ENCODE measurements around the gene GNAO1. TPM values are rescaled to one million over a fixed set of nuclear protein-coding genes. Genes with fewer than 3 reads are reported as not detected.

GNAO1 gene
- total and polyA plus RNA-seq, 2 experiments from 2014 or later, result 2.7 to 2.8 TPM

DNA sequence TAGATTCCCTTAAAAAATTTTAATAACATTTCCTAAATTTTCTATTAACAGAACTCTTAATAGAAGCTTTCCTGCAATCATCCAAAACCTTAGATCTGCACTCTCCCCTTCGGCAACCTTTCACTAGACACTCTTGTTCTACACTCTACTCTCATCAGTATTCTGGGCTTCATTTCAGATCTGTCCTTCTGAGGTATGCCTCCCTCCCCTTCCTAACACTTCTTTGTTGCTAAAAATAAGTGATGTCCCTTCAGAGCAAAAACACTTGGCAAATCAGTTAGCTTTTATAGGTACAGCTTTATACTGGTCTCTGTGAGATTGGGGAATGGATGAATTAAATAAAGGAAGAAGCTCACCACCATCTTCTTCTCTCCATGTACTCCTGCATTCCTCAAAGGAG lies 28.2 kb upstream of the GNAO1 start:
- no peak overlapping the region for H3K4me3 ChIP-seq
- TF ChIP-seq, protein P1, sequence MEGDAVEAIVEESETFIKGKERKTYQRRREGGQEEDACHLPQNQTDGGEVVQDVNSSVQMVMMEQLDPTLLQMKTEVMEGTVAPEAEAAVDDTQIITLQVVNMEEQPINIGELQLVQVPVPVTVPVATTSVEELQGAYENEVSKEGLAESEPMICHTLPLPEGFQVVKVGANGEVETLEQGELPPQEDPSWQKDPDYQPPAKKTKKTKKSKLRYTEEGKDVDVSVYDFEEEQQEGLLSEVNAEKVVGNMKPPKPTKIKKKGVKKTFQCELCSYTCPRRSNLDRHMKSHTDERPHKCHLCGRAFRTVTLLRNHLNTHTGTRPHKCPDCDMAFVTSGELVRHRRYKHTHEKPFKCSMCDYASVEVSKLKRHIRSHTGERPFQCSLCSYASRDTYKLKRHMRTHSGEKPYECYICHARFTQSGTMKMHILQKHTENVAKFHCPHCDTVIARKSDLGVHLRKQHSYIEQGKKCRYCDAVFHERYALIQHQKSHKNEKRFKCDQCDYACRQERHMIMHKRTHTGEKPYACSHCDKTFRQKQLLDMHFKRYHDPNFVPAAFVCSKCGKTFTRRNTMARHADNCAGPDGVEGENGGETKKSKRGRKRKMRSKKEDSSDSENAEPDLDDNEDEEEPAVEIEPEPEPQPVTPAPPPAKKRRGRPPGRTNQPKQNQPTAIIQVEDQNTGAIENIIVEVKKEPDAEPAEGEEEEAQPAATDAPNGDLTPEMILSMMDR (IDR thresholded peaks at IDR 0.05; ENCODE audit: low read depth, low read length), result no peak
- H3K9me3 ChIP-seq (ENCODE audit: low read depth), result no peaks in the 10 kb centered on the region
- H3K27ac ChIP-seq, result no peak overlapping the region
- peaks cover 18% of the 10 kb centered on the region for H3K4me1 ChIP-seq (ENCODE audit: low read depth)
- no peaks in the 10 kb centered on the region for H3K36me3 ChIP-seq
- H3K27me3 ChIP-seq, result no peaks in the 10 kb centered on the region
- DNase-seq (ENCODE audit: low read depth in 1 of 2, low spot score in 1 of 2), result peak in 1 of 2 donors; percentile 39

DNA sequence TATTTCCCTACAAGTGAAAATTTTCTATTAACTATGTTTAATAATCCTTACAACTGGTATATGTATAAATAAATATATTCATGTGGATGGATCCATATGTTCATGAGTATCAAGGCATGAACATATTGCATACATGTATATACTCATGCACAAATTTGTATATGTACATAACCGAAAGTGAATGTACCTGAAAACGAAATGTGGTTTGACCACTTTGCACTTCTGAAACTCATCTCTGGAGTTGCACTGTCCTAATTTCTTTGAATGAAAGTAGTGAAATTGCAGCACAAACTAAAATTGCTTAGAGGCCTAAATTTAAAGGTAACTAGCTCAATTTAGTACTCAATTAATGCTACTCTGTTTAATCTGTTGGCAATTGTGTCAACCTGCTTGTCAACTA lies 27.4 kb upstream of the GNAO1 start:
- Histone ChIP-seq H3K4me1 (ENCODE audit: low read depth) (peaks cover 18% of the 10 kb centered on the region), H3K4me3 (no peak overlapping the region), H3K9me3 (ENCODE audit: low read depth) (no peaks in the 10 kb centered on the region), H3K27ac (no peak overlapping the region), H3K27me3 (no peaks in the 10 kb centered on the region), H3K36me3 (no peaks in the 10 kb centered on the region)
- no peak for DNase-seq (ENCODE audit: low read depth in 1 of 2, low spot score in 1 of 2)
- TF ChIP-seq, protein P1 (IDR thresholded peaks at IDR 0.05; ENCODE audit: low read depth, low read length), result no peak

DNA sequence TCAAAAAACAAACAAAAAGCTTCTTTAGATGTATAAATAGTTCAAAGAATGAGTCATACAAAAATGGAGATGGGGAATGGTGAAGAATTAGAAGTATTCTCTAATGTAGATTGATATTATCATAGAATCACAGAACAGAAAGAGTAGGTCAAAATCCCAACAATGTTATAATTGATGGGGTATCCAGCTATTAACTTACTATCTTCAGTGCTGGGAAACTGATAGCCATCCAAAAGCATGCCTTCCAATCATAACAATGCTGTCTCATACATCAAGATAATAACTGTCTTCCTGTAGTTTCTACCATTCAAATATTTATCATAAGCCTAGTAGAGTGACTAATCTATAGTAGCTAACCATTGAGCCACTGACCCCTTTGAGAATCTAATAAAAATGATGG lies 26.7 kb upstream of the GNAO1 start:
- Histone ChIP-seq H3K4me3 (no peak overlapping the region), H3K4me1 (ENCODE audit: low read depth) (peaks cover 18% of the 10 kb centered on the region), H3K9me3 (ENCODE audit: low read depth) (no peaks in the 10 kb centered on the region), H3K27ac (no peak overlapping the region), H3K36me3 (no peaks in the 10 kb centered on the region), H3K27me3 (no peaks in the 10 kb centered on the region)
- TF ChIP-seq, protein P1 (IDR thresholded peaks at IDR 0.05; ENCODE audit: low read depth, low read length), result no peak
- no peak for DNase-seq (ENCODE audit: low read depth in 1 of 2, low spot score in 1 of 2)

DNA sequence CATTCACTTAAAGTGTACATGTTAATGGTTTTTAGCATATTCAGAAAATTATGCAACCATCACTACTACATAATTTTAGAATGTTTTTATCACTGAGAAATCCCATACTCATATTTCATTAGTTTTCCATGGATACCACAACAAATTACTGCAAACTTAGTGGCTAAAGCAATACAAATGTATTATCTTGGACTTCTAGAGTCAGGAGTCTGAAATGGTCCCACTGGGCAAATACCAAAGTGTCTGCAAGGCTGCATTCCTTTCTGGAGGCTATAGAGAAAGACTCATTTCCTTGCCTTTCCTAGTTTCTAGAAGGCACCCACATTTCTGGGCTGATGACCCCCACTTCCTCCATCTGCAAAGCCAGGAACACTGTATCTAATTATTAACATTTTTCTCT lies 16.9 kb upstream of the GNAO1 start:
- no peak overlapping the region for H3K4me3 ChIP-seq
- H3K36me3 ChIP-seq, result no peaks in the 10 kb centered on the region
- TF ChIP-seq, protein P1 (IDR thresholded peaks at IDR 0.05; ENCODE audit: low read depth, low read length), result no peak
- H3K4me1 ChIP-seq (ENCODE audit: low read depth), result no peaks in the 10 kb centered on the region
- no peaks in the 10 kb centered on the region for H3K27me3 ChIP-seq
- DNase-seq (ENCODE audit: low read depth in 1 of 2, low spot score in 1 of 2), result no peak
- H3K27ac ChIP-seq, result no peak overlapping the region
- no peaks in the 10 kb centered on the region for H3K9me3 ChIP-seq (ENCODE audit: low read depth)

- TF ChIP-seq, protein P1 (IDR thresholded peaks at IDR 0.05; ENCODE audit: low read depth, low read length), result no peak
- Histone ChIP-seq H3K4me1 (ENCODE audit: low read depth) (no peaks in the 10 kb centered on the region), H3K27me3 (peaks cover 5% of the 10 kb centered on the region), H3K36me3 (no peaks in the 10 kb centered on the region), H3K4me3 (no peak overlapping the region), H3K27ac (no peak overlapping the region), H3K9me3 (ENCODE audit: low read depth) (no peaks in the 10 kb centered on the region)
- no peak for DNase-seq (ENCODE audit: low read depth in 1 of 2, low spot score in 1 of 2)
Observed at GRCh38 chr16:56181401-56181800, 9.9 kb upstream of the GNAO1 start.

DNA sequence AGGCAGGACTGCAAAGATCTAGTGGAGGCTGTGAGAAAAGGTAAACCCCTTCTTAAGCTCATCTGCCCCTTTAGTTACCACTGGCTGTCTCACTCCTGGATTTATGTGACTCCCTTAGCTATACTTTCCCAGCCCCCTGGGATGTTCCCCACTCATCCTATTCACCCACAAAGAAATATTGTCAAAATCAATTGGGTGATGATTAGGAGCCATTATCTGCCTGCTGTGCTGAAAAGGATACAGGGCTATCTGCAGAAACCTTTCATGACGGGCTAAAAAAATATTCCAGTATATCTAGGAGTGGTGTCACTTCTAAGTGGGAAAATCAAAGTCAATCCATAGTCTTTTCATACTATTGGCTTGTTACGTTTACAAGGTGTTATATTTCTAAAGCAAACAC lies 8.0 kb upstream of the GNAO1 start:
- Histone ChIP-seq H3K27ac (no peak overlapping the region), H3K27me3 (peaks cover 22% of the 10 kb centered on the region), H3K4me1 (ENCODE audit: low read depth) (no peaks in the 10 kb centered on the region), H3K9me3 (ENCODE audit: low read depth) (no peaks in the 10 kb centered on the region), H3K4me3 (no peak overlapping the region), H3K36me3 (no peaks in the 10 kb centered on the region)
- TF ChIP-seq, protein P1 (IDR thresholded peaks at IDR 0.05; ENCODE audit: low read depth, low read length), result no peak
- no peak for DNase-seq (ENCODE audit: low read depth in 1 of 2, low spot score in 1 of 2)

All from cardiac muscle cell (in vitro differentiated cells and primary cell).